Liver (tissue), 9 donors: ENCODE measurements around the gene CNTN2. TPM values are rescaled to one million over a fixed set of nuclear protein-coding genes. Genes with fewer than 3 reads are reported as not detected.

Experiments used
- DNase-seq: peaks from one replicate; pipeline ENCODE4 v3.0.0-alpha.2; 2017; ENCODE audit warnings: low spot score
- H3K27ac ChIP-seq, 2 donors: one replicate each; pipeline ENCODE4 v1.7.0; 2013; ENCODE audit warnings: inconsistent platforms in 2 of 2, low read length in 2 of 2, control low read depth in 1 of 2, low read depth in 1 of 2, mild to moderate bottlenecking in 1 of 2
- H3K27me3 ChIP-seq, 4 donors: one replicate each; pipeline versions ENCODE4 v1.6.1 to v1.7.0; 2013; ENCODE audit warnings: low read length in 3 of 4, inconsistent platforms in 1 of 4, mild to moderate bottlenecking in 1 of 4, moderate library complexity in 1 of 4; ENCODE audit not compliant: control insufficient read depth in 4 of 4, insufficient read depth in 4 of 4
- H3K36me3 ChIP-seq, 4 donors: one replicate each; pipeline versions ENCODE4 v1.6.1 to v1.7.0; 2013; ENCODE audit warnings: low read length in 3 of 4, mild to moderate bottlenecking in 3 of 4, low read depth in 1 of 4, moderate library complexity in 1 of 4; ENCODE audit not compliant: control insufficient read depth in 4 of 4, insufficient read depth in 3 of 4
- H3K4me1 ChIP-seq, 4 donors: one replicate each; pipeline versions ENCODE4 v1.6.1 to v1.7.0; 2013; ENCODE audit warnings: low read length in 3 of 4, mild to moderate bottlenecking in 3 of 4, moderate library complexity in 1 of 4; ENCODE audit not compliant: control insufficient read depth in 4 of 4, insufficient read depth in 4 of 4
- H3K4me3 ChIP-seq, 3 donors: one replicate each; pipeline versions ENCODE4 v1.6.1 to v1.7.0; 2013; ENCODE audit warnings: low read length in 3 of 3, control low read depth in 1 of 3, low read depth in 1 of 3, mild to moderate bottlenecking in 1 of 3
- H3K9ac ChIP-seq, 2 donors: one replicate each; pipeline ENCODE4 v1.7.0; 2013; ENCODE audit warnings: low read length in 2 of 2, mild to moderate bottlenecking in 2 of 2, moderate library complexity in 2 of 2, control low read depth in 1 of 2, low read depth in 1 of 2
- H3K9me3 ChIP-seq, 4 donors: one replicate each; pipeline versions ENCODE4 v1.6.1 to v1.7.0; 2013; ENCODE audit warnings: low read length in 3 of 4; ENCODE audit not compliant: control insufficient read depth in 4 of 4
- ATF3 ChIP-seq: IDR thresholded peaks from 2 replicates; pipeline ENCODE4 v1.6.1; 2016; ENCODE audit warnings: antibody characterized with exemption
- FOXA2 ChIP-seq: IDR thresholded peaks from 2 replicates; pipeline ENCODE4 v1.6.1; 2016; ENCODE audit warnings: antibody characterized with exemption
- GABPA ChIP-seq, 2 donors: IDR thresholded peaks in 1 of 2; conservative IDR thresholded peaks in 1 of 2; 2 replicates each; pipeline ENCODE4 v1.6.1; 2016; ENCODE audit warnings: antibody characterized with exemption in 2 of 2, mild to moderate bottlenecking in 1 of 2, moderate library complexity in 1 of 2
- HNF4G ChIP-seq: IDR thresholded peaks from 2 replicates; pipeline ENCODE4 v1.6.1; 2016; ENCODE audit warnings: antibody characterized with exemption
- JUND ChIP-seq, 2 donors: IDR thresholded peaks; 2 replicates each; pipeline ENCODE4 v1.6.1; 2016; ENCODE audit warnings: antibody characterized with exemption in 2 of 2
- MAX ChIP-seq: IDR thresholded peaks from 2 replicates; pipeline ENCODE4 v1.6.1; 2016; ENCODE audit warnings: antibody characterized with exemption
- RAD21 ChIP-seq, 2 donors: IDR thresholded peaks; 2 replicates each; pipeline ENCODE4 v1.6.1; 2016; ENCODE audit warnings: antibody characterized with exemption in 2 of 2, mild to moderate bottlenecking in 2 of 2
- REST ChIP-seq: IDR thresholded peaks from 2 replicates; pipeline ENCODE4 v1.6.1; 2016; ENCODE audit warnings: antibody characterized with exemption, mild to moderate bottlenecking
- RXRA ChIP-seq, 2 donors: IDR thresholded peaks; 2 replicates each; pipeline ENCODE4 v1.6.1; 2017 to 2018; ENCODE audit warnings: antibody characterized with exemption in 2 of 2, mild to moderate bottlenecking in 1 of 2
- TAF1 ChIP-seq: conservative IDR thresholded peaks from 2 replicates; pipeline ENCODE4 v1.6.1; 2016; ENCODE audit warnings: antibody characterized with exemption, mild to moderate bottlenecking
- YY1 ChIP-seq: IDR thresholded peaks from 2 replicates; pipeline ENCODE4 v1.6.1; 2016; ENCODE audit warnings: antibody characterized with exemption, mild to moderate bottlenecking
- ZBTB33 ChIP-seq: IDR thresholded peaks from 2 replicates; pipeline ENCODE4 v1.6.1; 2016; ENCODE audit warnings: antibody characterized with exemption
- WGBS: extraction: QIAGEN DNeasy Blood & Tissue Kit; methylation state at CpG from one replicate; pipeline ENCODE4 v1.1.7; 2013; 5-methylcytosine and 5-hydroxymethylcytosine counted together
- polyA plus RNA-seq, 2 donors: library from polyadenylated mRNA; stranded (reverse) in 1 of 2; unstranded in 1 of 2; fragments of 200-250 nt in 1 of 2; fragments of >200 nt in 1 of 2; fragmentation: Nextera tagmentation in 1 of 2; extraction: Ambion mirVana in 1 of 2; gene quantifications; one replicate each; pipeline versions ENCODE4 v1.2.1 to v1.2.3, GENCODE V29; 2013 to 2015
- total RNA-seq, 2 donors: library from RNA; depleted of rRNA; stranded (reverse); fragments of >200 nt; gene quantifications; one replicate each; pipeline ENCODE4 v1.2.3, GENCODE V29; 2014
- donor health status: healthy.
- donor health status: healthy.
- donor health status: healthy.
- donor health status: healthy.
- donor health status: healthy.

Gene CNTN2
- total and polyA plus RNA-seq, 4 donors, result 0.05 to 0.25 (median 0.17) TPM

- Histone ChIP-seq H3K9me3 (no peaks in the 10 kb centered on the region), H3K4me3 (no peak overlapping the region), H3K27ac (no peak overlapping the region), H3K36me3 (no peaks in the 10 kb centered on the region), H3K27me3 (no peaks in the 10 kb centered on the region), H3K9ac (no peak overlapping the region), H3K4me1 (no peaks in the 10 kb centered on the region)
- no peak for DNase-seq
- TF ChIP-seq REST (no peak), RXRA (IDR thresholded peaks at IDR 0.05) (no peak), ATF3 (no peak), TAF1 (no peak), FOXA2 (no peak), ZBTB33 (no peak), GABPA (IDR thresholded peaks at IDR 0.05 in 1 of 2, conservative IDR thresholded peaks at IDR 0.05 in 1 of 2) (no peak), RAD21 (IDR thresholded peaks at IDR 0.05) (no peak)
- WGBS, result 88% methylated on average over 8 of the region's 8 CpGs
Measured at GRCh38 chr1:205072881-205073280, 29.9 kb downstream of the CNTN2 start.

- Histone ChIP-seq H3K4me3 (no peak overlapping the region), H3K9ac (no peak overlapping the region), H3K4me1 (no peaks in the 10 kb centered on the region), H3K27ac (no peak overlapping the region), H3K9me3 (no peaks in the 10 kb centered on the region), H3K27me3 (no peaks in the 10 kb centered on the region), H3K36me3 (no peaks in the 10 kb centered on the region)
- 93% methylated on average over 12 of the region's 12 CpGs for WGBS
- no peak for TF ChIP-seq RAD21 (IDR thresholded peaks at IDR 0.05)
- no peak for TF ChIP-seq MAX
- TF ChIP-seq JUND (IDR thresholded peaks at IDR 0.05), result no peak
- TF ChIP-seq TAF1, result no peak
- no peak for TF ChIP-seq ATF3
- DNase-seq, result no peak
Measured at GRCh38 chr1:205073511-205073910, 30.5 kb downstream of the CNTN2 start.

- no peak for TF ChIP-seq RXRA (IDR thresholded peaks at IDR 0.05)
- no peak for TF ChIP-seq YY1
- TF ChIP-seq ZBTB33, result no peak
- no peak for TF ChIP-seq JUND (IDR thresholded peaks at IDR 0.05)
- no peak for TF ChIP-seq GABPA (IDR thresholded peaks at IDR 0.05 in 1 of 2, conservative IDR thresholded peaks at IDR 0.05 in 1 of 2)
- no peak for TF ChIP-seq HNF4G
- Histone ChIP-seq H3K27me3 (no peaks in the 10 kb centered on the region), H3K9me3 (no peaks in the 10 kb centered on the region), H3K36me3 (no peaks in the 10 kb centered on the region), H3K9ac (no peak overlapping the region), H3K4me1 (no peaks in the 10 kb centered on the region), H3K27ac (no peak overlapping the region), H3K4me3 (no peak overlapping the region)
- WGBS, result 96% methylated on average over 11 of the region's 11 CpGs
- no peak for DNase-seq
Measured at GRCh38 chr1:205074084-205074483, 31.1 kb downstream of the CNTN2 start.
